ENCODE results near the gene USP17L27.
"Not testable (repeated sequence)": the region's sequence is repeated elsewhere in the genome, so short reads cannot be mapped to it uniquely, and the experiment has no call there.

The USP17L27 gene

GRCh38 chr4:9343848-9344247 is at the start of gene USP17L27:
Gene USP17L27 (plus strand): TSS chr4:9344148. CDS start chr4:9344148, 0 bp downstream.
- H3K4me3 ChIP-seq (ENCODE audit: low read length); DNase-seq (ENCODE audit: low read depth): not testable (repeated sequence)

- not testable (repeated sequence) for DNase-seq (ENCODE audit: low read depth); H3K4me3 ChIP-seq (ENCODE audit: low read length)
Observed at GRCh38 chr4:9324191-9324590, 19.8 kb upstream of the USP17L27 start.

GRCh38 chr4:9324865-9325264 is 19.1 kb upstream of the USP17L27 start, which contains the start of gene USP17L24:
Gene USP17L24 (plus strand): TSS chr4:9325165. CDS start chr4:9325165, 0 bp downstream.
- not testable (repeated sequence) for DNase-seq (ENCODE audit: low read depth); H3K4me3 ChIP-seq (ENCODE audit: low read length)

GRCh38 chr4:9329611-9330010 is 14.3 kb upstream of the USP17L27 start, which contains the start of gene USP17L25:
Gene USP17L25 (plus strand): TSS chr4:9329911. CDS start chr4:9329911, 0 bp downstream.
- DNase-seq (ENCODE audit: low read depth); H3K4me3 ChIP-seq (ENCODE audit: low read length): not testable (repeated sequence)

- not testable (repeated sequence) for DNase-seq (ENCODE audit: low read depth); H3K4me3 ChIP-seq (ENCODE audit: low read length)
Observed at GRCh38 chr4:9334358-9334757, 9.6 kb upstream of the USP17L27 start, which contains the start of gene USP17L26. Gene USP17L26 (plus strand): TSS chr4:9334658. CDS start chr4:9334658, 0 bp downstream.

- not testable (repeated sequence) for DNase-seq (ENCODE audit: low read depth); H3K4me3 ChIP-seq (ENCODE audit: low read length)
Observed at GRCh38 chr4:9339103-9339502, 4.8 kb upstream of the USP17L27 start, which contains the start of gene USP17L5. Gene USP17L5 (plus strand): TSS chr4:9339403. CDS start chr4:9339403, 0 bp downstream.

- not testable (repeated sequence) for DNase-seq (ENCODE audit: low read depth); H3K4me3 ChIP-seq (ENCODE audit: low read length)
Observed at GRCh38 chr4:9348593-9348992, 4.6 kb downstream of the USP17L27 start, which contains the start of gene USP17L28. Gene USP17L28 (plus strand): TSS chr4:9348893. CDS start chr4:9348893, 0 bp downstream.

- not testable (repeated sequence) for DNase-seq (ENCODE audit: low read depth)
Observed at GRCh38 chr4:9350866-9351265, 6.9 kb downstream of the USP17L27 start.

GRCh38 chr4:9353338-9353737 is 9.4 kb downstream of the USP17L27 start, which contains the start of gene USP17L29:
Gene USP17L29 (plus strand): TSS chr4:9353638. CDS start chr4:9353638, 0 bp downstream.
- not testable (repeated sequence) for H3K4me3 ChIP-seq (ENCODE audit: low read length); DNase-seq (ENCODE audit: low read depth)

More at GRCh38 chr4:9350866-9351265, 6.9 kb downstream of the USP17L27 start:
- not testable (repeated sequence) for H3K4me3 ChIP-seq (ENCODE audit: low read length)

- not testable (repeated sequence) for H3K4me3 ChIP-seq (ENCODE audit: low read length); DNase-seq (ENCODE audit: low read depth)
Observed at GRCh38 chr4:9362829-9363228, 18.9 kb downstream of the USP17L27 start, which contains the start of gene USP17L30. Gene USP17L30 (plus strand): TSS chr4:9363129. CDS start chr4:9363129, 0 bp downstream.

GRCh38 chr4:9379881-9380280 is 35.9 kb downstream of the USP17L27 start:
- not testable (repeated sequence) for H3K4me3 ChIP-seq (ENCODE audit: low read length); DNase-seq (ENCODE audit: low read depth)

GRCh38 chr4:9381012-9381534 is 37.1 kb downstream of the USP17L27 start:
- TF ChIP-seq CTCF (IDR thresholded peaks at IDR 0.05; ENCODE audit: insufficient read depth, low read depth, low read length, missing control alignments) = peak; percentile 21
- peak overlapping the region; percentile 31 for H3K4me3 ChIP-seq (ENCODE audit: low read length)
- DNase-seq (ENCODE audit: low read depth) = not testable (repeated sequence)

- DNase-seq (ENCODE audit: low read depth) = peak; percentile 43
- H3K4me3 ChIP-seq (ENCODE audit: low read length) = no peak overlapping the region
- no peak for TF ChIP-seq CTCF (IDR thresholded peaks at IDR 0.05; ENCODE audit: insufficient read depth, low read depth, low read length, missing control alignments)
Observed at GRCh38 chr4:9384126-9384525, 40.2 kb downstream of the USP17L27 start.

GRCh38 chr4:9389001-9389400 is 45.1 kb downstream of the USP17L27 start:
- not testable (repeated sequence) for DNase-seq (ENCODE audit: low read depth); H3K4me3 ChIP-seq (ENCODE audit: low read length)
